Stomach smooth muscle (tissue), 2 donors: Measurements from ENCODE around the gene ADCY1.

Experiments
- H3K27ac ChIP-seq: one replicate; pipeline ENCODE4 v1.7.0; 2013; ENCODE audit warnings: mild to moderate bottlenecking, low read length, inconsistent platforms
- H3K27me3 ChIP-seq, 2 donors: one replicate each; pipeline ENCODE4 v1.7.0; 2013; ENCODE audit warnings: low read length in 2 of 2; ENCODE audit not compliant: insufficient read depth in 2 of 2, control insufficient read depth in 1 of 2
- H3K36me3 ChIP-seq, 2 donors: one replicate each; pipeline ENCODE4 v1.7.0; 2013; ENCODE audit warnings: low read length in 2 of 2; ENCODE audit not compliant: control insufficient read depth in 2 of 2, insufficient read depth in 2 of 2
- H3K4me1 ChIP-seq: one replicate; pipeline ENCODE4 v1.7.0; 2013; ENCODE audit warnings: low read length; ENCODE audit not compliant: control insufficient read depth, insufficient read depth
- H3K4me3 ChIP-seq, 2 donors: one replicate each; pipeline ENCODE4 v1.7.0; 2013; ENCODE audit warnings: low read length in 2 of 2
- H3K9ac ChIP-seq, 2 donors: one replicate each; pipeline ENCODE4 v1.7.0; 2013; ENCODE audit warnings: low read length in 2 of 2, mild to moderate bottlenecking in 1 of 2
- H3K9me3 ChIP-seq, 2 donors: one replicate each; pipeline ENCODE4 v1.7.0; 2013; ENCODE audit warnings: low read length in 2 of 2; ENCODE audit not compliant: control insufficient read depth in 2 of 2
- donor health status: healthy.
- donor health status: Pancreatic carcinoma.

The ADCY1 gene

DNA sequence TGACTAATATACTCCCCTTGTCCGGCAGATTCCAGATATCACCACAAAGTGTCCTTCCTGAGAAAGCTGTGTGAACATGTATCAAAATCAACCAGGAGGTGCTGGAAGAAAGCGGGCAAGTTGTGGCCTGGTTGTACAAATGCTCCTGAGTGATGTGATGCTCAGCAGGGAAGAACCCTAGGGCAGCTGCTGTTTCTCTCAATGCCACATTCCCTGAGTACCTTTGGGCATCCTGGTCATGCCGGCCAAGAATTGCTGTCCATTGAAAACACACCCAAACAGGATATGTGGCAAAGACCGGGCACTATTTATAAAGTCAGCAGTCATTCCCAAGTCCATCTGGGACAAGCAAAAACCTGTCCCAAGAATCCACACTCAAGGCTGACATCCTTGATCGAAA is 7.8 kb upstream of the ADCY1 start:
- H3K9me3 ChIP-seq = no peaks in the 10 kb centered on the region
- no peak overlapping the region for H3K27ac ChIP-seq
- no peaks in the 10 kb centered on the region for H3K36me3 ChIP-seq
- no peak overlapping the region for H3K4me3 ChIP-seq
- peaks cover 4% of the 10 kb centered on the region for H3K4me1 ChIP-seq
- H3K27me3 ChIP-seq = peaks cover 0 to 9% of the 10 kb centered on the region in 2 donors
- H3K9ac ChIP-seq = no peak overlapping the region

DNA sequence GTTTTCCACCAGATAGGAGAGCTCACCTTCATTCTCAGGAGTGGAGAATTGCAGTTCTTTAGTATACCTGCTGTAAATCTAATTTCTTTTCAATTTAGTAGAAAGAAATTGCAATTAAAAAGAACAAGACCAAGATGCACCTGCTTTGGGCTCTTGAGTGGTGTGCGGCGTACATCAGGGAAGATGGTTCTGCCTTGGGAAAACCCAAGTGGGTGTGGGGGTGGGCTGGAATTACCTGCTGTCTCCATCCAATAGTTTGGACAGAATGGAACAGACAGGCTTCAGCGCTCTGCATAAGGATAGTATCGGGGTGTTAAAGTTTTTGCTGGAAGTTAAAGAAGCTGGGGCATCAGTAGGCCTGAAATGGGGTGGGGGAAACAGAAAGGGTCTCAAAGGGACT is 7.2 kb upstream of the ADCY1 start:
- H3K4me1 ChIP-seq = peaks cover 4% of the 10 kb centered on the region
- no peaks in the 10 kb centered on the region for H3K36me3 ChIP-seq
- H3K9ac ChIP-seq = no peak overlapping the region
- no peak overlapping the region for H3K4me3 ChIP-seq
- peaks cover 0 to 9% of the 10 kb centered on the region in 2 donors for H3K27me3 ChIP-seq
- H3K27ac ChIP-seq = no peak overlapping the region
- H3K9me3 ChIP-seq = no peaks in the 10 kb centered on the region

DNA sequence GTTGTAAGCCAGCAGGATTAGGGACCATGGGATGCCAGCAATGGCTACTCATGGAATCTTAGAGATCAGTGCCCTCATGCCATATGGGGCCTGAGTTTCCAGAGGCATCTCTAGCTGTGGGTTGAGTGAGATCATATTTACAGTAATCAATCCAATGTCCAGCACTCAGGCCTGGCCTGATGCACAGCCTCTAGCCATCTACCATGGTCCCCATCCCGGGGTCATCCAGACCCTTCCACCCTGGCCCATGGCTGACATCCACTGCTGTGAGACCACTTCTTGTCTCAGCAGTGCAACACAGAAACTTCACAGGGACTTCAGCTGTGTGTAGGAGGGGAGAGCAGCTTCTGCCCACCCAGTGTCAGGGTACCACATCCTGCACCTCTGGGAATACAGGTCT is 6.5 kb upstream of the ADCY1 start:
- Histone ChIP-seq H3K4me1 (peaks cover 4% of the 10 kb centered on the region), H3K27me3 (peaks cover 0 to 11% of the 10 kb centered on the region in 2 donors), H3K27ac (no peak overlapping the region), H3K9ac (no peak overlapping the region), H3K36me3 (no peaks in the 10 kb centered on the region), H3K4me3 (no peak overlapping the region), H3K9me3 (no peaks in the 10 kb centered on the region)

DNA sequence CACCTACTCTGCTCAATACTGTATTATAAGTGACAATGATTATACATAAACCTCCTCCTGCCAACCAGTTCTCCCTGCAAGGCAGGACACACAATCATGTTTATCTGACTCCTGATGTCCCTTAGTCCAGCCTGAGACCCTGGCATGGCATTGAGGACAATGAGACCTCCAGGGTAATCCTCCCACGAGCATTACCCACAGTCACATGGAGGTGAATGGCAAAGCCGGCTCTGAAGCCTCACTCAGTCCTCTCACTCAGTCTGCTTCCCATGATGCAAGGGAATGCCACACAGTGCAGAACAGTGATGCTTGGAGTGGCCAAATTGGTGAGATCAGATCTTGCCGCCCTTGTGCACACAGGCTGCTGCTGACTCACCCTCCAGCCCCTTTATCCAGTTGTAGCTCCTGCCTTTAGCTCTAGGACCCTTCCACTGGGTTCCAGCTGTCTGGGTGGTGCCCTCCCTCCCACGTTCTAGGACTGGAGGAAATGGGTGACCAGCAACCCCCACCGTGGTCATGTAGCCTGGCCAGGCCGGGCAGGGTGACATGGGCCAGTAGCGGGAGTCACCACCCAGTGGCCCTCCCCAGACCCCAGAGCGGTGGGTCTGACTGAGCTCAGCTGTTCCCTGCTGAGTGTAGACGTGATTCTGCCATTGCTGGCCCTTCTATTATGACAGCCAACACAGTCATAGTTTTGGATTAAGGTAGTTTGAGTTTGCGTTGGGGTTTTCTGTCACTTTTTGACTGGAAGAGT is 5.5 kb upstream of the ADCY1 start:
- no peaks in the 10 kb centered on the region for H3K9me3 ChIP-seq
- peaks cover 5% of the 10 kb centered on the region for H3K4me1 ChIP-seq
- peaks cover 0 to 11% of the 10 kb centered on the region in 2 donors for H3K27me3 ChIP-seq

DNA sequence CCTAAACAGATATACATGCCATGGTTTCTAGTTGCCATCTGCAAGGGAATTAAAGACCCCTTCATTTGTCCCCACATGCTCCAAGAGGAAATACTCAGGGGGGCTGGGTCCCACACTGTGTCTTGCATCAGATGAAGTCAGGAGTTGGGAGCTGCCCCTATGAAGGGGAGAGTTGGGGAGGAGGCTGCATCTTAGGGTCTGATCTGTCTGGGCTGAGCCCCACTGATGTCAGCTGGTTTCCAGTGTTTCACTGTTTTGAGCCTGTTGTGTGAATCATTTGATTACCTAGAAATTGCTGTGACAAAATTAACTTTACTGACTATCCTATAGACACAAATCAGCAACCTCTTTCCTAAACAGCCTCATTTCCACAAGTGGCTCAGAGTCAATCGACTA is 4.9 kb upstream of the ADCY1 start:
- H3K9me3 ChIP-seq = no peaks in the 10 kb centered on the region
- H3K4me3 ChIP-seq = no peak overlapping the region
- no peak overlapping the region for H3K27ac ChIP-seq
- peaks cover 0 to 11% of the 10 kb centered on the region in 2 donors for H3K27me3 ChIP-seq
- no peak overlapping the region for H3K9ac ChIP-seq
- no peaks in the 10 kb centered on the region for H3K36me3 ChIP-seq
- H3K4me1 ChIP-seq = peaks cover 10% of the 10 kb centered on the region

More for the DNA sequence above, 5.5 kb upstream of the ADCY1 start:
- Histone ChIP-seq H3K4me3 (no peak overlapping the region), H3K9ac (no peak overlapping the region), H3K27ac (no peak overlapping the region), H3K36me3 (no peaks in the 10 kb centered on the region)

DNA sequence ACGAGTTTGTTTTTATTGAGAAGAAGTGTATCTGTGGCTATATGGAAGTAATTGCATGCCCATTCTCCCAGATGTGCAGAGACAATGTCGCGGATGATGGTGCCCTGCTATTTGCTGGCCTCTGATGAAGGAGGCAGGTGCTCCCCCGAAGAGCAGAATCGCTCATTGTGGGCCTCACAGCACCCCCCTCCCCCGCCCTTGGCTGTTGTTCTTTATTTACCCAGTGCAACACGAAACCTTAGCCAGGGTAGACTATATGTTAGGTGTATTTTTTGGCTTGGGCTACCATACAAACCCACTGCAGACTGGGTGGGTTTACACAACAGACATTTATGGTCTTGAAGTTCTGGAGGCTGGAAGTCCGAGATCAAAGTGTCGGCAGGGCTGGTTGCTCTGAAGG is 3.4 kb upstream of the ADCY1 start:
- H3K4me3 ChIP-seq = no peak overlapping the region
- no peak overlapping the region for H3K9ac ChIP-seq
- H3K9me3 ChIP-seq = no peaks in the 10 kb centered on the region
- peaks cover 13 to 15% of the 10 kb centered on the region in 2 donors for H3K27me3 ChIP-seq
- H3K36me3 ChIP-seq = no peaks in the 10 kb centered on the region
- H3K27ac ChIP-seq = no peak overlapping the region
- peaks cover 17% of the 10 kb centered on the region for H3K4me1 ChIP-seq

DNA sequence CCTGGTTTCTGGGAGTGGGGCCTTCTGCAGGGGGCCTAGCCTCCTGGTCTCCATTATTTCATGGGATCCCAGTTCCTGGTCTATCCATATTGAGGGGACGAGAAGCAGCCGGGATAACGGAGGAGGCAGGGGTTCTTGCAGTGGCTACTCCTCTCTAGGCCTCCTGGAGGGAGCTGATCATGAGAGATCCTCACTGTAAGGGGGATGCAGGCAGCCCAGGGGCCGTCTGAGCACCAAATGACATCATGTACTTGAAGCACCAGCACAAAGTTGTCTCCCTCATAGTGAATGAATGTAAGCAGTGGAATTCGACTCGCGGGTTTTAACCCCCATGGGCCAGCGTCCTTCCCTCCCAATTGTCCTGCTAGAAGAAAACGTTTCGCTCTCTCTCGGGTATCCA is 964 bp upstream of the ADCY1 start:
- Histone ChIP-seq H3K4me3 (no peak overlapping the region), H3K27me3 (peaks cover 30 to 32% of the 10 kb centered on the region in 2 donors)

DNA sequence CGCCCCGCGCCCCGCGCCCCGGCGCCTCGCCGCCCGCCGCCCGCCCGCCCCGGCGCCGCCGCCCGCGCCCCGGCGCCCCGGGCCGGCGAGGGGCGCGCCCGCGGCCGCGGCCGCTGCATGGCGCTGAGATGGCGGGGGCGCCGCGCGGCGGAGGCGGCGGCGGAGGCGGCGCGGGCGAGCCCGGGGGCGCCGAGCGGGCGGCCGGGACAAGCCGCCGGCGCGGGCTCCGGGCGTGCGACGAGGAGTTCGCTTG is 174 bp downstream of the ADCY1 start:
- Histone ChIP-seq H3K9me3 (no peaks in the 10 kb centered on the region), H3K27me3 (peaks cover 30 to 32% of the 10 kb centered on the region in 2 donors), H3K4me1 (peaks cover 17% of the 10 kb centered on the region), H3K9ac (no peak overlapping the region), H3K36me3 (no peaks in the 10 kb centered on the region), H3K4me3 (peak overlapping the region in 1 of 2 donors; percentile 67), H3K27ac (no peak overlapping the region)

More for the DNA sequence above, 964 bp upstream of the ADCY1 start:
- Histone ChIP-seq H3K27ac (no peak overlapping the region), H3K9ac (no peak overlapping the region), H3K36me3 (no peaks in the 10 kb centered on the region), H3K9me3 (no peaks in the 10 kb centered on the region), H3K4me1 (peaks cover 17% of the 10 kb centered on the region)

DNA sequence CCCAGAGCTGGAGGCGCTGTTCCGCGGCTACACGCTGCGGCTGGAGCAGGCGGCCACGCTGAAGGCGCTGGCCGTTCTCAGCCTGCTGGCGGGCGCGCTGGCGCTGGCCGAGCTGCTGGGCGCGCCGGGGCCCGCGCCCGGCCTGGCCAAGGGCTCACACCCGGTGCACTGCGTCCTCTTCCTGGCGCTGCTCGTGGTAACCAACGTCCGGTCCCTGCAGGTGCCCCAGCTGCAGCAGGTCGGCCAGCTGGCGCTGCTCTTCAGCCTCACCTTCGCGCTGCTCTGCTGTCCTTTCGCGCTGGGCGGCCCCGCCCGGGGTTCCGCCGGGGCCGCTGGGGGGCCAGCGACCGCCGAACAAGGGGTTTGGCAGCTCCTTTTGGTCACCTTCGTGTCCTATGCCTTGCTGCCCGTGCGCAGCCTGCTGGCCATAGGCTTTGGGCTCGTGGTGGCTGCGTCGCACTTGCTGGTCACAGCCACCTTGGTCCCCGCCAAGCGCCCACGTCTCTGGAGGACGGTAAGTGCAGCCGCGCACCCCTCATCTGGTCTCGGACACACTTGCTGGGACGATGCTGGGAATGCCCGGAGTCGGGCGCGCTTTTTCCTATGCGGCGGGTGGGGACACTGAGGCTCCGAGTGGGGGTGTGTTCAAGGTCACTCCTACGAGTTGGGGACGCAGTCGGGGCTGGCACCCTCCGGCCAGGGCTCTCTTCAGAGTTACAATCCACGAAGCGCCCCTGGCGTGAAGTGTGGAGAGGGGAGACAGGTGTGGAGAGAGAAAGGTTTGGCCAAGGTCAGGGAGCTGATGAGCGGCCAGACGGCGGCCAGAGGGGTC is 717 bp downstream of the ADCY1 start:
- Histone ChIP-seq H3K4me1 (peaks cover 17% of the 10 kb centered on the region), H3K27ac (no peak overlapping the region), H3K4me3 (peak overlapping the region; percentile 57 to 67), H3K9me3 (no peaks in the 10 kb centered on the region), H3K9ac (no peak overlapping the region), H3K27me3 (peaks cover 28 to 32% of the 10 kb centered on the region in 2 donors), H3K36me3 (no peaks in the 10 kb centered on the region)

DNA sequence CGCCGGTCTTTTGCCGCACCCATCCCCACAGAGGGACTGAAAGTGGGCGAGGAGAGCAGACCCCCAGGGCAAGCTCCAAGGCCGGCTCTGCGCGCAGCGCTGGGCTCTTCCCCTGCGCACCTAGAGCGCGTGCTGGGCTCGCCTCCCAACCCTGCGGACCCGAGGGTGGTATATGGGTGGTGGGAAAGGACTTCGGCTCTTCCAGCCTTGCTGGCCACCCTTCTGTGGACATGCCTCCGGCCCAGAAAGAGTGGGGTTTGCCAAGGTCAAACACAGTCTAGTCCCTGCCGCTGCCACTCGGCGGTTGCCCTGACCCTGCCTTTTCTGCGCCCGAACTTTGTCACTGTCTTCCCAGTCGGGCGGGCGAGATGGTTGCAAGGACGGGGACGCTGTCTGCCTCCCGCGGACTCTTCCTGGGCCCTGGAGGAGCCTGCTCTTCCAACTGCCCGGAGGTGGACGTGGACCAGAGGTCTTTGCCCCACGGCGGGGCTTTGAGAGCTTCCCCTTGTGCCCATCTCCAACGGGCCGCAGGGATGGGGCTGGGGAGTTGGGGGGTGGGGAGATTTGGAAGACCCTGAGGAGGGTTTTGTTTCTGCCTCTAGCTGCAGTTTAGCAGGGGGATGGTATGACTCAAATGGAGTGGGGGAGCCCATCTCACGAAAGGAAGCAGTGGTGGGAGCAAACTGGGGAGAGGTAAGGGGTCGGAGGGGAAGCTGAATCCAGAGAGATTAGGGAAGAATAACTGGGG is 1.5 kb downstream of the ADCY1 start:
- H3K27ac ChIP-seq = no peak overlapping the region
- no peaks in the 10 kb centered on the region for H3K36me3 ChIP-seq
- no peaks in the 10 kb centered on the region for H3K9me3 ChIP-seq
- H3K27me3 ChIP-seq = peaks cover 27 to 32% of the 10 kb centered on the region in 2 donors
- H3K4me1 ChIP-seq = peaks cover 17% of the 10 kb centered on the region
- H3K9ac ChIP-seq = no peak overlapping the region
- H3K4me3 ChIP-seq = peak overlapping the region in 1 of 2 donors; percentile 67
